HG03175 (cell line): ENCODE data around the gene TMEM183A.

Experiments used
- ATAC-seq: cut with Tn5 transposase; IDR thresholded peaks from one replicate; pipeline ENCODE4 v1.9.1; 2021; ENCODE audit warnings: mild to moderate bottlenecking, moderate library complexity; ENCODE audit not compliant: unreplicated experiment

TMEM183A gene

DNA sequence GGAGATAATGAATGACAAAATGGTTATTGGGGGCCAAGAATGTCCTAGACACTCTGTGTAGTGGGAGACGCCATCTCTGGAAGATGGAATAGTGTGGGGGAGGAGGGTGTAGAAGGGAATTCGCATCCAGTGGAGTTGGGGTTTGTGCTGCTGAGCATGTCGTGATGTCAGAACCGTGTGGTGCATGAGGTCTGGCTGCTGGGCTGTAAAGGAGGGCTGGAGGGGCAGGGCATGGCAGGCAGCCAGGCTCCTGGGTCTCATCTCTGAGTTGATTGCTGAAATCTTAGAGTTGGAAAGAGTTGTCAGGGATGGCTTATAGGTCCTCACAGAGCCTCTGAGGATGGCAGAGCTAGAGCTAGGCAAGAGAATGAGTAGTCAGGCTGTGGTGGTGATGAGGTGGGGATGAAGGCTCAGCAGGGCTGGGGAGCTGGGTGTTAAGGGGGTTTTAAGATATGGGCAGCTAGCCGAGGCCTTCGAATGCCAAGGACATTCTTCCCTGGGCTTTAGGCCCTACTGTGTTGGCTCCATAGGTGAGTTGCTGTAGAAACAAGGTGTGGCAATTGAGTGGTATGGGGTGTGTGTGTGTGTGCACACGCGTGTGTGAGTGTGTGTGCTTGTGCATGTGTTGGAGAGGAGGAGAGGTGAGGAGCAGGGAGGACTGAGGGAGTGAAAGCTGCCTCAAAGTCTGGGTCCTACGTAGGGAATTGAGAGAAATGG, 21.1 kb downstream of the TMEM183A start:
- ATAC-seq: no peak

DNA sequence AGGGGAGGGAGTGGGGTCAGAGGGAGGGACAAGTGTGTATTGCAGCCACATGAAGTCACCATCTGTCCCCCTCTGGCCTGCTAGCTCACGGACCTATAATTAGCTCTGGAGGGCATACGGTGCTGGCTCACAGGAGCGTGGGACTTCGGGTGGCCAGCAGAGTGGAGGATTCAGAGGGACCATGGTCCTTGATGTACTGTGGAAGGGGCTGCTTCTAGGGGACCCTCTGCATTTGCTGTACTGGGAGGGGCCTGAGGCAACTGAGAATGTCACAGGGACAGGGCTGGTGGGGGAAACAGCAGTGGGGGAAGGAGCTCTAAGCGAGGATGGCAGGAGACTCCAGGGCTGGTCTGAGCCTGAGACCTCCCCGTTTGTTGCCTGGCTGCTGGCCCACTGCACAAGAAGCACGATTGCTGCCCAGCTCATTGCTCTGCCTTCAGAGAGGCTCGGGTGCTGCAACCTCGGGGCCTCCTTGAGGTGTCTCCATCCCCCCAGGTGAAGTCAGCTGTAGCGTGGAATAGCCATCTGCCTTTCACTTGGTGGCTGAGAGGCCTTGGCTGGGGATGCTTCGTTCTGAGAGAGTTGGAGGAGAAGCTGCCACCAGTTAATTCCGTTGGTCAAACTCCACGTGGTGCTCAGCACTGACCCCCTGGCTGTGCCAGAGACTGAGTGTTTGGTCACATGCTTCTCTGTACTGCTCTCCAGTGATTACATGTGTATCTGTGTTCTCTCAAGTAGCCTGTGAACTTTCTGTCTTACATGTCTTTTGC, 21.8 kb downstream of the TMEM183A start:
- ATAC-seq: no peak

DNA sequence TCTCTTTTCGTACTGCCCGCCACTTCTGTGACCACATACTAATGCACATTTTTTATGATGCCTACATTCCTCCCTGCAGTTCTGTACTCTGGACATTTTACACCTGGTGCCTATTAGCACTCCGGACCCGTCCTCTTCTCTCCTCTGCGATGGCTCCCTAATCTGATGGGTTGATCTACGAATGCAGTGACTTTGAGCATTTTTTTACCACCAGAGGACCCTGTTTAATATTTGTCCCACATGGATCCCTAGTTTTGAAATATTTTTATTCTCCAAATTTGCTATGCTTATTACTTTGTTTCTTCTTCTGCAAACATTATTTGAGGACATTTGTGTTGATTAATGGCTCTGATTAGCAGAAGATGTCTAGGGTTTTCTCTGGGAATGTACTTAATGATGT, 24.3 kb downstream of the TMEM183A start:
- no peak for ATAC-seq

DNA sequence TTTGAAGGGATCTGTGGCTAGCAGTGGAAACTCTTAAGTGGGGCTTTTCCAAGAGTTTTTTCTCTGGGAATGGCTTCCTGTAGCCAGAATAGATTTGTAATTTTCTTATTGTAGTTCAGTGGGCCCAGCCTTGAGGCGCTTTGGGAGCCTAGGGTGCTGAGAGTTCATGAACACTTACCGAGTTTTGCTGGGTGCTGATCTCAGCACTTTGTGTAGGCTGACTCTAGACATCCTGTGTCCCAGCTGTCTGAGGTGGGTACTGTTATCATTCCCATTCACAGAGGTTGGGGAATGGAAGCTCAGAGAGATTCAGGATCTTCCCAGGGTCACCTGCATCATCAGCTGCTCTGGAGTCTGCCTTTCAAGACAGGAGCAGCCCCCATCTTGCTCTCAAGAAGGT, 26.1 kb downstream of the TMEM183A start:
- no peak for ATAC-seq

DNA sequence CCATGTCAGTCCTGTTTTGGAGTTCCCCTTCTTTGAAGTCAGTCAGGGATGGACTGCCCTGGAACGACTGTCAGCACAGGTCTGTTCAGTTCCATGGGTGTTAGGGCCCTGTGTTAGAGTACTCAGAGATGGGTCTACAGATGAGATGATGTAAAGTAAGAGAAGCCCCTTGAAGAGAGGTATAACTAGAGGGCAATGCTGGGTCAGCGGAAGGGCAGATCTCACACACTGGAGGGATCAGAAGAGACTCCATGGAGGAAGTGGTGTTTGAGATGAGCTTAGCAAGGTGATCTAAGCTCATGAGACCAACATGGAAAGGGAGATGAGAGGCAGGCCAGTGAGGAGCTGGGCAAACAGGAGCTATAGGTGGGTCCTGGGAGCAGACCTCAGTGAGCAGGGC, 26.7 kb downstream of the TMEM183A start:
- no peak for ATAC-seq

DNA sequence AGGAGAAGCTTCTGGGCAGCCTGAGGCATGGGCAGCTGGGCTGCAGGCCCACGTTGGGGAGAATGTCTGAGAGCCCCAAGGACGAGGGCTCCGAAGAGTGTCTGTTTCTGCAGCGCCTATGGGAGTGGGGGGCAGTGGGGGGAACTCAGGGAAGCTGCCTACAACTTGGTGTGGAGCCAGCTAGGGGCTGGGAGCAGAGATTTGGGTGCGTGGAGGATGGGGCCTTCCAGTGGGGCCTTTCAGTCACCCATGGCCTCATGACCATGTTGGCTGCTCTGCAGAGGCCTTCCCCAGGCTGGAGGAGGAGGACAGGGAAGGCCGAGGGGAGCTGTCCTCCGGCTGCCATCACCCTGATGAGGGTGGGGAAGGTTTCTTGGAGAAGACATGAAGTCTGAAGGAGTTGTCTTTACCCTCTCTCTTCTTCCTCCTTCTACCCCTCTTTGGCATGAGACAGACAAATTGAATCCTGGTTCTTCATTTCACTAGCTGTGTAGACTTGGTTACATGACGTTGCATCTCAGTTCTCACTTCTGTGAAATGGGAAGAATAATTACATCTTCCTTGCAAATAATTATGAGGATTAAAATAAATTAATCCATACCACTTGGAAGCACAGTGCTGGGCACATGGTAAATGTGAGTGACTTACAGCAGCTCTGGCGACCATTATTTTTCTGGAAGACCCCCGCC, 27.4 kb downstream of the TMEM183A start:
- no peak for ATAC-seq

DNA sequence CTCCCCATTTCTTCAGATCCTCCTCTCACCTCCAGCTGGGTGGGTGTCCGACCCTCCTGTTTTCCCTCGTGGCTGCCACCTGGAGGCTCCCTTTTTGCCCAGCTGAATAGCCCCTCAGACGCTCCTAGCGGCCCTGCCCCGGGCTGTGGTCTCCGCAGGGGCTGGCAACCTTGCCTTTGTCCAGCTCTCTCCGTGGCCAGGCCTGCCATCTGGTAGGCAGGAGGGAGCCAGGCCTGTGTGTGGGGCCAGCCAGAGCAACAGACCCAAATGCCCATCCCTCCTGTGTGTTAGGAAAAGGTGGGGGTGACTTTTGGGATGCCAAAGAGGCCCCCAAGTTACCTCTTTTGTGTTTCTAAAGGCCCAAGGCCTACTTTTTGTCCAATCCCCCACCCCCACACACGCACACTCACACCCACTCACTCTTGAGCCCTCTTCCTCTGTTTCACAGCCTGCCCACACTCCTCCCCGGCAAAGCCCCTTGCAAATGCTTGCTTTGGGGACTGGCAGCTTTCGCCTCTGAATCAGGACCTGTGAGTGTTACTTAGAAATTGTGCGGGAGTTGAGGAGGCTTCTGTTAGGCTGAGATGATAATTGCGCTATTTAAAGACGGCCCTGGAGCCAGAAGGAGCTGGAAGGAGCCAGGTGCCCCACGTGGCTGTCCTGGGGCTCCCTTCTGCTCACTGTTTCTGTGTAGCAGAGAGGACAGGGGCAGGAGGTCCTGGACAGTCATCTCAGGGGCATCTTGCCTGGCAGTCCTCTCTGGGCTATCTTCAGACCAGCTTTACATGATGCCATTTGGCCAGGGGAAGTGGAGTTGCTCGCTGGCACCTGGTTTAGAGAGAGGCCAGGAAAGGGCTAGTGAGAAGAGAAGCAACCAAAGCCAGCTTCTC, 28.2 kb downstream of the TMEM183A start:
- no peak for ATAC-seq

DNA sequence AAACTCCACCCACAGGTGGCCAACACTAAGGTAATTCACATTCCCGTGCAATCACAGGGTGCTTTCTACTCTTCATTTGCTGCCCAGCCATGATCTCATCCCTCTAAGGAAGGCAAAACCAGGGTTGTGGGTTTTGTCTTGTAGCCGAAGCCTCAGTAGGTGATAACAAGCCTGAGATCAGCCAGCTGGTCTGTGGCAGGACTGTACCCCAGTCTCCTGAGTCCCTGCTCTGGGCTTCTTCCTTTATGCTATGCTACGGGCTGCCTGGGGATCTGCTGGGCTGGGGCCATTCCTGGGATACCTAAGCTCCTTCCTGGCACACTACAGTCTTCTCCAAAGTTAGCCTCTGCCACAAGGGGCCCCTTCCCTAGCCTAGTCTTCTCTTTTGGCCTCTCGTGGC, 29.0 kb downstream of the TMEM183A start:
- no peak for ATAC-seq

DNA sequence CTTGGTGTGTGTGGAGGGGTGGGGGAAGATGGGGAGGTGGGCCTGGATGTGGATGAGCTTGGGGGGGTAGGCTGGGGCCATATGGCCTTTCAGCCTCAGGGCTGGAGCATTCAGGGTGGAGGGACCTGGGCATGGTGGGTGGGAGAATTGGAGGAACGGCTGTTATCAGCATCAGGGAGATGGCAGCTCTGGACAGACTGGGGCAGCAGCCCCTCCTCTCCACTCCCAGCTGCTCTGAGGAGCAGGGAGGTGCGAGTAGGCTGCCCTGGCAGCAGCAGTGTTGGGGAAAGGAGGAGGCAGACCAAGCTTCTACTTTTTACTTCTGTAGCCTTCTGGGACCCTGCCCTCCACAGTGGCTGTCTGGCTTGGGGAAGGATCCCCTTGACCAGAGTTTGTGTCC, 29.4 kb downstream of the TMEM183A start:
- no peak for ATAC-seq

DNA sequence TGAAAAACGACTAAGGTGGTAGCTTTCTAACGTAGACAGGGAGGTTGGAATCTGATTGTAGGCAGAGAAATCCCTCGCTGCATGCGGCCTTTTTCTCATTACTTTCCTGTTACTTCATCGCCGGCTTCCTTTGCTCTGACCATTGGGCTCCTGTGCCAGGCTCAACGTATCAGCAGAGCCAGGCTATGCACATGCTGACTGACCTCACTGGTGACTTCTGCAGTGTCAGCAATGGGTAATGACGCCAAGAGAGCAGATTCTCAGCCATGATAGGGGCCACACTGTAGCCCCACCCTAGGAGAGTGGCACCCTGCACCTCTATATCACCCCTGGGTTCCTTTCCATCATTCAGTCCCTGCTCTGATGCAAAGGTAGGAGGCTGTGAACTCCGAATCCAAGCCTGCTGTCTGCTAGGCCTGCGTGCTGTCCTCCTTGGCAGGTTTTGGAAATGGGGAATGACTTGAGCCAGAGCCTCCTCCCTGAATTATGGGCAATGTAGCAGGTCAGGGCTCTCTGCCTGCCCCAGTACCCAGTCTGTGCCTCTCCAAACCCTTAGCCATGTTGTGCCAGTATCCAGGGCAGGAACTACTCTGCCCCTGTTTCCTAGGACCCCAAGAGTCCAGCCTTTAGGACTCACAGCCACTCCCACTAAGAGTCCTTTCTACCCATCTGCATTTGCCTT, 30.5 kb downstream of the TMEM183A start:
- no peak for ATAC-seq

DNA sequence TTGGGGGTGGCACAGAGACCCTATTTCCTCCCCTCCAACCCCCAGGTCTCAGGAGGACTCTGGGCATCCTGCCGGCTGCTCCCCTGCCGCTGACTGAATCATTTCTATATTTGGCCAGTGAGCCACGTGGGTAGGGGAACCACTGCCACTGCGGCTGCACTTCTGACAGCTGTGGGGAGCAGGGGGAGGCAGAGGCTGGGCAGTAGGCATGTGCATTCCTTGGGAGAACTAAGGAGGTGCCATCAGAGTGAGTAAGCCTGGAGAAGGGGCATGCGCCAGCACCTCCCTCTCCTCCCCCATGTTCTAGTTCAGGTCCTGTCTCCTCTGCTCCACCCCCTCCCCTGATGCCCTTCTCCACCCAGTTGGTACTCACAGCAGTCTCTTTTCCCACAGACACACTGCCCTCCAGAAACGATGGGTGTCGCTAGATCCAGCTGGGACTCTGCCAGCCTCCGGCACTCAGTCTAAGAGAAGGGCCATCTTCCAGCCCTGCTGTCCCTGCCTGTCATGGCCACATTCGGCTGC, 31.1 kb downstream of the TMEM183A start:
- peak; percentile 56 for ATAC-seq

DNA sequence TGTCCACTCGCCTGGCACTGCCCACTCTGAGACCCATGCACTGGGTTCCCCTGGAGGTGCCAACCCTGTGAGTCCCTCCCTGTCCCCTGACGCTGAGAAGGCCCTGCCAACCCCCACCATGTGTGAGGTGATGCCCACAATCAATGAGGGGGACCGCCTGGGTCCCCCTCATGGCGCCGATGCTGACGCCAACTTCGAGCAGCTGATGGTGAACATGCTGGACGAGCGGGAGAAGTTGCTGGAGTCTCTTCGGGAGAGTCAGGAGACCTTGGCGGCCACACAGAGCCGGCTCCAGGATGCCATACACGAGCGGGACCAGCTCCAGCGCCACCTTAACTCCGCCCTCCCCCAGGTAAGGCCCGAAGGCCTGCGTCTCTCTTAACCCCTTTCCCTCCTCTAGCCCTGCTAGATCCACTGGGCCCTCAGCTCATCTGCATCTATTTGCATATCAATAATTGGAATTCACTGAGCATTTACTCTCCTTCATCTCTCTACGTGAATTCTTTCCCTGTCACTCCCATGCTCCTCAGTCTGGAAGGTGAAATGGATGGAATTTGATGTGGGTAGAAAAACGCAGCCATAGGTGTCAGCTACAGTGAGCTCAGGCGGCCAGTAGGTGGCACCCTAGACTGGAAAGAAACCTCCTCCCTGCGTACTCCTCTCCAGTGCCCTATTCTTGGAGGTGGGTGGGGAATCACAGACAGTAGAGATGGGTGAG, 31.9 kb downstream of the TMEM183A start:
- ATAC-seq: peak; percentile 65

DNA sequence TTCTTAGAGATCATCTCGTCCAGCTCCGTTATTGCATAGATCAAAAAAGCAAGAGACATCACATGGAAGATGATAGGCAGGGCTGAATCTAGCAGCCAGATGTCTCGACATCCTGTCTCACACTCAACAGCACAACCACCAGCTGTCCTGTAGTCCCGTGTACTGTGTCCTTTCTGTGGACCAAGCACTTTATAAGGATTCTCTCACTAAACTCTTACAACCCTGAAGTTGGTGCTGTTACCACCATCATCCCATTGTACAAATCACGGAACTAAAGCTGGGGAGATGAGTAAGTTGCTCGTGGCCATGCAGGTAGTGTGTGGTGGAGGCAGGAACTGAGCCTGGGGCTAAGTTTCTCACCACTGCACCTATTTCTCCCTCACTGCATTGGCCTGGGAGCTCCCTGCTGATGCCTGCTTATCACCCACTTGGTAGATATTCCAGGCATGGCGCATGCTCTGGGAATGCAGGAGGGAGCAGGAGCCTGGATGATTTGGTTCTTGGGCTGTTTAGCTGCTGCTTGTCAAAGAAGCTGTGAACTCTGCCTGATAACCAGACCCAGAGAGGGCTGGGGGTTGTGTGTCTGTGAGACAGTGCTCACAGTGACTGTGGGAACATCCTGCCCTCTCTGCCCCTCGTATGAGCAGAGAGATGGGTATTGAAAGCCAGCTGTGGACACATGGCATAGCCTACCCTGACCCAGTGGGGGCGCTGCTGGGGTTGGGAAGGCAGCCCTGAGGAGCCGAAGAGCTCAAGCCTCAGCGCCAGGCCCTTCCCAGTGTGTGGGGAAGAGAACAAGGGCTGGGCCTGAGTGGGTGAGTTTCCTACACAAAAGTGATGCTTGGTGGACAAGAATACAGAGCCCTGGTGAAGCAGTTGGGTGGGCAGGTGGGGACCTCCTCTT, 32.7 kb downstream of the TMEM183A start:
- no peak for ATAC-seq

DNA sequence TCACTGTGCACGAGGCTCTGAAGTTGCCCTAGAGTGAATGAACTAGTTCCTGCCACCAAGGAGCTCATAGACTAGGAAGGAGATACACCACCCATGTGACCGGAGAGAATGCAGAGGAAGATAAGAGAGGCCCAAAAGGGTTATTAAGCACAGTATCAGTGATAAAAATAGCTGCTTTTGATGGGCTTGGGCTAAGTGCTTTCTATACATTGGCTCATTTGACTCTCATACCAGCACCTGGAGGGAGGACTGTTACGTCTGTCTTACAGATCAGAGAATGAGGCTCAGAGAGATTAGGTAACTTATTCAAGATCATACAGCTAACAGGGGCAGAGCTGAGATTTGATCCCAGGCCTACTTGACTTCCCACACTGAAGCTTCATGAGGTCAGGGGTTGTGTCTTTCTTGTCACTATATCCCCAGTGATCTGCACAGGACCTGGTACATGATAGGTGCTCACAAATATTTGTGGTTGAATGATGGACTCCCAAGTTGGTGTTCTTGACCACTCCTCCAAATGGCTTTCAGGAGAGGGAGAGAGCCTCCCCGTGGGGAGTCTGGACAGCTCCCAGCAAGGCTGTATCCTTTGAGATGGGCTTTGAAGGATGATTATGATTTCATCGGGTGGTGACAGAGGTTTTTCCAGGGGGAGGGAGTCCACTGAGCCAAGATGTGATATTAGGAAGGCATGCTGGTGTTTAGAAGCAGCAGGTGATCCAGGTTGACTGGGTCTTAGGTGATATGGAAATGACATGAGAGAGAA, 33.5 kb downstream of the TMEM183A start:
- ATAC-seq: no peak

DNA sequence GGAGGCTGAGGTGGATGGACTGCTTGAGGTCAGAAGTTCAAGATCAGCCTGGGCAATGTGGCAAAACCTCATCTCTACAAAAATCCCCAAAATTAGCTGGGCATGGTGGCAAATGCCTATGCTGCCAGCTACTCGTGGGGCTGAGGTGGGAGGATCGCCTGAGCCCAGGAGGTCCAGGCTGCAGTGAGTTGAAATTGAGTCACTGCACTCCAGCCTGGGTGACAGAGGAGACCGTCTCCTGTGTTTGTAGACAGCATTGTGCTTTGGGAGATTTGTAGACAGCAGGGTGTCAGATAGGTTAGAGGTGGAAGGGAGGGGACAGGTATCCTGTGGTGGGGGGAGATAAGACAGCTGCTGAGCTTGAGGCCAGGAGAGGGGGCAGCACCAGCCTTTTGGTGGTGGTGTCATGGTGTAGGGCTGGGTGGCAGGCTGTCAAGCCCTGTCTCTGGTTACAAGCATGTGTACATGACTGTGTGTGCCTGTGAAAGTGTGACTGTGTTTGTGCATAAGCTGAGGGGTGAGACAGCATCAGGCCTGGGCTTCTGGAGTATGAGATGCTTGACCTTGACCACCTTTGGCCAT, 34.3 kb downstream of the TMEM183A start:
- no peak for ATAC-seq

DNA sequence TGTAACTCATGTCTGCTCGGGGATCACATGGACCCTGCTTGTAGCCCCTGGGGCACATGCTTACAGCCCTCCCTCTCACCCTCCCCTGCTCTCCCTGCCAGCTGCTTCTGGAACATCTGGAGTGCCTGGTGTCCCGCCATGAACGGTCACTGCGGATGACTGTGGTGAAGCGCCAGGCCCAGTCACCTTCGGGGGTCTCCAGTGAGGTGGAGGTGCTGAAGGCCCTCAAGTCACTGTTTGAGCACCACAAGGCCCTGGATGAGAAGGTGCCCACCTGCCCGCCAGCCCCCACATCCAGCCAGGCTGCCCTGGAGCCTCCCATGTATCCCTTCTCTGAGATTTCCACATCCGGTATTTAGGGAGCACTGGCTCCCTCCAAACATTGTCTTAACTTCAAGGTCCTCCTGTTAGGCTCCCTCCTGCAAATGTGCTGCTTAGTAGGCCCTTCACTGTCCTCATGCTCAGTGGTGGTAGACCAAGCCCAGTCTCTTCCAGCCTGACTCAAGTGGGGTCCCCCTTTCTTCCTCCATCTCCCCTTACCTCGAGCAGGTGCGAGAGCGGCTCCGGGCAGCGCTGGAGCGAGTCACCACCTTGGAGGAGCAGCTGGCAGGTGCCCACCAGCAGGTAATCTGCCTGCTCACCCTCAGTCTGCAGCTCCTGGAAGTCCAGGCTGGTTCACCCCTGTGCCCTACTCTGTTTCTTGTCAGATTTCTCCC, 36.8 kb downstream of the TMEM183A start:
- ATAC-seq: no peak
